ENCODE results near the gene ZNF430.

The ZNF430 gene

DNA sequence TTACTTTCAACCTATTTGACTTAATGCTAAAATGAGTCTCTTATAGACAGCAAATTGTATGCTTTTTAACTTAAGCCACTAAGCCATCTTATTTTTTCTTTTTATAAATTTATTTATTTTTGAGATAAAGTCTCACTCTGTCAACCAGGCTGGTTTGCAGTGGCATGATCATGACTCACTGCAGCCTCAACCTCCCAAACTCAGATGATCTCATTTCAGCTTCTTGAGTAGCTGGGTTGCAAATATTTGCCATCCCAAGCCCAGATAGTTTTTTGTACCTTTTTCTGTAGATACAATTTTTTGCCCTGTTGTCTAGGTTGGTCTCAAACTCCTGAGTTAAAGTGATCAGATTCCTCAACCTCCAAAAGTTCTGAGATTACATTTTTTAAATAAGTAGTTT is 88.7 kb downstream of the ZNF430 start:
- Histone ChIP-seq H3K36me3 (peaks cover 23% of the 10 kb centered on the region), H3K4me3 (ENCODE audit: low read depth, low read length) (no peak overlapping the region), H3K27me3 (no peaks in the 10 kb centered on the region), H3K9me3 (no peaks in the 10 kb centered on the region), H3K4me1 (no peaks in the 10 kb centered on the region)
- TF ChIP-seq, protein P1, sequence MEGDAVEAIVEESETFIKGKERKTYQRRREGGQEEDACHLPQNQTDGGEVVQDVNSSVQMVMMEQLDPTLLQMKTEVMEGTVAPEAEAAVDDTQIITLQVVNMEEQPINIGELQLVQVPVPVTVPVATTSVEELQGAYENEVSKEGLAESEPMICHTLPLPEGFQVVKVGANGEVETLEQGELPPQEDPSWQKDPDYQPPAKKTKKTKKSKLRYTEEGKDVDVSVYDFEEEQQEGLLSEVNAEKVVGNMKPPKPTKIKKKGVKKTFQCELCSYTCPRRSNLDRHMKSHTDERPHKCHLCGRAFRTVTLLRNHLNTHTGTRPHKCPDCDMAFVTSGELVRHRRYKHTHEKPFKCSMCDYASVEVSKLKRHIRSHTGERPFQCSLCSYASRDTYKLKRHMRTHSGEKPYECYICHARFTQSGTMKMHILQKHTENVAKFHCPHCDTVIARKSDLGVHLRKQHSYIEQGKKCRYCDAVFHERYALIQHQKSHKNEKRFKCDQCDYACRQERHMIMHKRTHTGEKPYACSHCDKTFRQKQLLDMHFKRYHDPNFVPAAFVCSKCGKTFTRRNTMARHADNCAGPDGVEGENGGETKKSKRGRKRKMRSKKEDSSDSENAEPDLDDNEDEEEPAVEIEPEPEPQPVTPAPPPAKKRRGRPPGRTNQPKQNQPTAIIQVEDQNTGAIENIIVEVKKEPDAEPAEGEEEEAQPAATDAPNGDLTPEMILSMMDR (IDR thresholded peaks at IDR 0.05; ENCODE audit: low read depth, low read length), result no peak
- no peak for DNase-seq
